GM19351 (cell line): ENCODE results near the gene SMC1B.
"Not testable (repeated sequence)": the region's sequence is repeated elsewhere in the genome, so short reads cannot be mapped to it uniquely, and the experiment has no call there.

Source experiments
- ATAC-seq: cut with Tn5 transposase; IDR thresholded peaks from one replicate; pipeline ENCODE4 v1.9.1; 2021; ENCODE audit warnings: mild to moderate bottlenecking, moderate library complexity; ENCODE audit not compliant: unreplicated experiment

SMC1B gene

GRCh38 chr22:45413368-45414211, at the start of gene SMC1B, which contains the start of gene RIBC2:
Gene SMC1B (minus strand): TSS chr22:45413599. CDS start chr22:45413567, 32 bp downstream.
Gene RIBC2 (plus strand): TSS chr22:45413693. CDS start chr22:45413887, 194 bp downstream.
- no peak for ATAC-seq

GRCh38 chr22:45462034-45462655, 48.7 kb upstream of the SMC1B start:
- ATAC-seq: no peak

- no peak for ATAC-seq
These were observed 47.1 kb upstream of the SMC1B start for GRCh38 chr22:45460288-45461109.

GRCh38 chr22:45459235-45459634, 45.8 kb upstream of the SMC1B start:
- ATAC-seq: no peak

- ATAC-seq: no peak
These were observed 45.1 kb upstream of the SMC1B start for GRCh38 chr22:45458532-45458931.

GRCh38 chr22:45456811-45457210, 43.4 kb upstream of the SMC1B start:
- no peak for ATAC-seq

- ATAC-seq: no peak
These were observed 42.2 kb upstream of the SMC1B start for GRCh38 chr22:45455621-45456020.

- no peak for ATAC-seq
These were observed 41.8 kb upstream of the SMC1B start for GRCh38 chr22:45455212-45455611.

- no peak for ATAC-seq
These were observed 40.9 kb upstream of the SMC1B start for GRCh38 chr22:45454275-45454674.

- no peak for ATAC-seq
These were observed 40.4 kb upstream of the SMC1B start for GRCh38 chr22:45453764-45454163.

GRCh38 chr22:45452565-45453379, 39.4 kb upstream of the SMC1B start:
- ATAC-seq: no peak

- no peak for ATAC-seq
These were observed 38.6 kb upstream of the SMC1B start for GRCh38 chr22:45451972-45452371.

- ATAC-seq: no peak
These were observed 37.7 kb upstream of the SMC1B start for GRCh38 chr22:45450921-45451651.

GRCh38 chr22:45450101-45450785, 36.8 kb upstream of the SMC1B start:
- ATAC-seq: no peak

GRCh38 chr22:45449442-45449841, 36.0 kb upstream of the SMC1B start:
- ATAC-seq: not testable (repeated sequence)

GRCh38 chr22:45448431-45448830, 35.0 kb upstream of the SMC1B start:
- ATAC-seq: no peak

GRCh38 chr22:45447596-45447995, 34.2 kb upstream of the SMC1B start:
- ATAC-seq: not testable (repeated sequence)

- ATAC-seq: no peak
These were observed 32.8 kb upstream of the SMC1B start for GRCh38 chr22:45446216-45446615.

- no peak for ATAC-seq
These were observed 31.8 kb upstream of the SMC1B start for GRCh38 chr22:45445031-45445710.
